PC-3 (cell line): ENCODE measurements around the gene FGFR1OP2. TPM values are rescaled to one million over a fixed set of nuclear protein-coding genes. Genes with fewer than 3 reads are reported as not detected.

Experiments used
- ATAC-seq: fragments of 200-7000 bp; cut with Tn5 transposase; 2 replicates; pipeline ENCODE4 v1.9.1; 2020; ENCODE audit warnings: mild to moderate bottlenecking, moderate library complexity
- BruUV-seq: library from RNA; stranded (reverse); fragments of 400-500 nt; replicated peaks from 2 replicates; lab custom pipeline; 2021; lab: Mats Ljungman, UMichigan
- CTCF ChIA-PET: fragments of 300-600 bp; sonication (Branson Sonifier 250); formaldehyde crosslinking; loops from one replicate; lab custom pipeline; 2022; ENCODE audit warnings: antibody characterized with exemption; lab: Charles Lee
- POLR2A ChIA-PET: fragments of 300-600 bp; sonication (Branson Sonifier 250); formaldehyde crosslinking; loops from one replicate; lab custom pipeline; 2022; ENCODE audit warnings: antibody characterized with exemption; ENCODE audit not compliant: unreplicated experiment; lab: Charles Lee
- DNase-seq: peaks from one replicate; pipeline ENCODE4 v3.0.0-alpha.2; 2015
- H2AFZ ChIP-seq: fragments of 300-600 bp; sonication (generic); 2 replicates; pipeline ENCODE4 v1.6.0; 2016; ENCODE audit warnings: antibody characterized with exemption, low read length
- H3F3A ChIP-seq: fragments of 300-600 bp; sonication (generic); one replicate; pipeline ENCODE4 v1.6.0; 2017; ENCODE audit warnings: antibody characterized with exemption, low read length, control low read depth, mild to moderate bottlenecking; ENCODE audit not compliant: unreplicated experiment
- H3K27ac ChIP-seq: fragments of 300-600 bp; sonication (generic); 2 replicates; pipeline ENCODE4 v1.5.1; 2016; ENCODE audit warnings: mild to moderate bottlenecking, low read length
- H3K27me3 ChIP-seq: fragments of 300-600 bp; sonication (generic); 2 replicates; pipeline ENCODE4 v1.6.1; 2016; ENCODE audit warnings: low read length, mixed read lengths
- H3K36me3 ChIP-seq: fragments of 300-600 bp; sonication (generic); 2 replicates; pipeline ENCODE4 v1.6.1; 2016; ENCODE audit warnings: low read depth, mixed run types, low read length, mixed read lengths
- H3K4me1 ChIP-seq: fragments of 300-600 bp; sonication (generic); 2 replicates; pipeline ENCODE4 v1.5.1; 2016; ENCODE audit warnings: low read length; ENCODE audit not compliant: insufficient read depth
- H3K4me2 ChIP-seq: fragments of 300-600 bp; sonication (generic); 2 replicates; pipeline ENCODE4 v1.6.0; 2016; ENCODE audit warnings: low read length
- H3K4me3 ChIP-seq: fragments of 300-600 bp; sonication (generic); 2 replicates; pipeline ENCODE4 v1.5.1; 2016; ENCODE audit warnings: mild to moderate bottlenecking, low read length, mixed read lengths
- H3K79me2 ChIP-seq: fragments of 300-600 bp; sonication (generic); 2 replicates; pipeline ENCODE4 v1.6.1; 2017; ENCODE audit warnings: low read length, mixed read lengths
- H3K9ac ChIP-seq: fragments of 300-600 bp; sonication (generic); 2 replicates; pipeline ENCODE4 v1.6.0; 2016; ENCODE audit warnings: mild to moderate bottlenecking, low read length
- H3K9me2 ChIP-seq: fragments of 300-600 bp; sonication (generic); replicated peaks from 2 replicates; pipeline ENCODE4 v1.6.1; 2016; ENCODE audit warnings: mixed run types, low read length, mixed read lengths
- H3K9me3 ChIP-seq: fragments of 300-600 bp; sonication (generic); 2 replicates; pipeline ENCODE4 v1.6.1; 2016; ENCODE audit warnings: low read length, mixed read lengths
- H4K20me1 ChIP-seq: fragments of 300-600 bp; sonication (generic); 2 replicates; pipeline ENCODE4 v1.6.1; 2016; ENCODE audit warnings: low read length, mixed read lengths
- CTCF ChIP-seq: fragments of 300-600 bp; sonication (generic); conservative IDR thresholded peaks from 2 replicates; pipeline ENCODE4 v1.5.1; 2017; ENCODE audit warnings: antibody characterized with exemption, low read depth, mild to moderate bottlenecking, low read length
- EZH2 ChIP-seq: fragments of 300-600 bp; sonication (generic); IDR thresholded peaks from one replicate; pipeline ENCODE4 v1.6.1; 2017; ENCODE audit warnings: antibody characterized with exemption, mild to moderate bottlenecking, low read length; ENCODE audit not compliant: unreplicated experiment
- EZH2phosphoT487 ChIP-seq: fragments of 300-600 bp; sonication (generic); IDR thresholded peaks from 2 replicates; pipeline ENCODE4 v1.6.1; 2018; ENCODE audit warnings: mild to moderate bottlenecking, antibody characterized with exemption, low read length, borderline replicate concordance
- intact Hi-C: fragments of 100-400 bp; cut with micrococcal nuclease; formaldehyde crosslinking; loops from 2 replicates; pipeline ENCODE4 v1.9.0; 2023
- total RNA-seq: library from RNA; depleted of rRNA; stranded (reverse); fragments of >200 nt; gene quantifications from 2 replicates; pipeline ENCODE4 v1.2.3, GENCODE V29; 2014

FGFR1OP2 gene
- total RNA-seq, 1 experiment from 2014 or later = 74.3 TPM

GRCh38 chr12:26994109-26994508, 55.8 kb downstream of the FGFR1OP2 start:
- H3K4me3 ChIP-seq = no peak overlapping the region
- H3K4me1 ChIP-seq = no peaks in the 10 kb centered on the region
- no peaks in the 10 kb centered on the region for H3K9me3 ChIP-seq
- no peaks in the 10 kb centered on the region for H3K9me2 ChIP-seq
- H3F3A ChIP-seq = no peaks in the 10 kb centered on the region
- H4K20me1 ChIP-seq = no peaks in the 10 kb centered on the region
- no peaks in the 10 kb centered on the region for H3K27me3 ChIP-seq
- peaks cover 15% of the 10 kb centered on the region; the same call in 1 of the 2 replicates for H3K36me3 ChIP-seq
- DNase-seq (no peak), ATAC-seq (no peak)
- H3K9ac ChIP-seq = no peak overlapping the region
- no peak overlapping the region for H2AFZ ChIP-seq
- ChIA-PET POLR2A (no interaction called here), CTCF (no interaction called here)
- H3K4me2 ChIP-seq = no peak overlapping the region
- no TSS peak for BruUV-seq
- H3K27ac ChIP-seq = no peak overlapping the region
- TF ChIP-seq EZH2phosphoT487 (no peak), EZH2 (no peak), CTCF (no peak)
- H3K79me2 ChIP-seq = no peaks in the 10 kb centered on the region
- intact Hi-C loops = no loop called here

- Histone ChIP-seq H4K20me1 (no peaks in the 10 kb centered on the region), H3K27ac (no peak overlapping the region), H3K4me1 (no peaks in the 10 kb centered on the region), H3K9me2 (no peaks in the 10 kb centered on the region), H3K4me3 (no peak overlapping the region), H2AFZ (no peak overlapping the region), H3K9me3 (no peaks in the 10 kb centered on the region), H3F3A (no peaks in the 10 kb centered on the region), H3K4me2 (no peak overlapping the region), H3K36me3 (peaks cover 15% of the 10 kb centered on the region; the same call in 1 of the 2 replicates), H3K9ac (no peak overlapping the region), H3K79me2 (no peaks in the 10 kb centered on the region), H3K27me3 (no peaks in the 10 kb centered on the region)
- intact Hi-C loops = no loop called here
- no TSS peak for BruUV-seq
- POLR2A ChIA-PET = no interaction called here
- CTCF ChIA-PET = no interaction called here
- ATAC-seq = no peak
- TF ChIP-seq EZH2phosphoT487 (no peak), EZH2 (no peak), CTCF (no peak)
- DNase-seq = no peak
These were observed 57.4 kb downstream of the FGFR1OP2 start for GRCh38 chr12:26995706-26996105.

- no TSS peak for BruUV-seq
- H3F3A ChIP-seq = no peaks in the 10 kb centered on the region
- ChIA-PET CTCF (no interaction called here), POLR2A (no interaction called here)
- H3K27me3 ChIP-seq = no peaks in the 10 kb centered on the region
- H3K4me2 ChIP-seq = no peak overlapping the region
- no peak overlapping the region for H3K4me3 ChIP-seq
- no peak for ATAC-seq
- peaks cover 15% of the 10 kb centered on the region; the same call in 1 of the 2 replicates for H3K36me3 ChIP-seq
- no peaks in the 10 kb centered on the region for H3K79me2 ChIP-seq
- intact Hi-C loops = no loop called here
- DNase-seq = no peak
- H3K9me2 ChIP-seq = no peaks in the 10 kb centered on the region
- H3K9me3 ChIP-seq = no peaks in the 10 kb centered on the region
- no peak for TF ChIP-seq CTCF
- no peak for TF ChIP-seq EZH2
- no peak for TF ChIP-seq EZH2phosphoT487
- no peaks in the 10 kb centered on the region for H3K4me1 ChIP-seq
- H3K9ac ChIP-seq = no peak overlapping the region
- H4K20me1 ChIP-seq = no peaks in the 10 kb centered on the region
- no peak overlapping the region for H2AFZ ChIP-seq
- no peak overlapping the region for H3K27ac ChIP-seq
These were observed 58.7 kb downstream of the FGFR1OP2 start for GRCh38 chr12:26997003-26997402.
